K562 treated with DMSO at 1 percent for 4 hours (cell line): Measurements from ENCODE around the gene ELL2. TPM values are rescaled to one million over a fixed set of nuclear protein-coding genes. Genes with fewer than 3 reads are reported as not detected.

Experiments
- total RNA-seq: library from RNA; unstranded; fragments of 300-600 nt; gene quantifications from 2 replicates; pipeline ENCODE4 v1.2.3, GENCODE V29; 2022; ENCODE audit not compliant: insufficient read depth

ELL2 gene
- total RNA-seq = 6.6 and 7.2 TPM in 2 replicates

GRCh38 chr5:95961617-95962474 is at the start of gene ELL2:
Gene ELL2, minus strand, starts transcription at chr5:95961851. Its CDS starts 130 bp downstream, at chr5:95961721.

Other genes with a start within 250 kb of the ELL2 start
- 49.5 and 61.7 TPM in 2 replicates for gene RHOBTB3, start 230.5 kb downstream of the ELL2 start, total RNA-seq
- 32.5 and 36.3 TPM in 2 replicates for gene GLRX, start 139.1 kb downstream of the ELL2 start, total RNA-seq